ENCODE data around the gene SLC17A2.

- no peak for TF ChIP-seq CTCF (IDR thresholded peaks at IDR 0.05; ENCODE audit: low read length)
- no peak for TF ChIP-seq EZH2 (optimal IDR thresholded peaks at IDR 0.05; ENCODE audit: low read depth, low read length)
Observed at GRCh38 chr6:25892877-25893276, 37.6 kb downstream of the SLC17A2 start.
